ENCODE results near the gene LIMK2. TPM values are rescaled to one million over a fixed set of nuclear protein-coding genes. Genes with fewer than 3 reads are reported as not detected.

LIMK2 gene
- total and polyA plus RNA-seq, 10 of the 15 experiments (the other 5 are each of a cell fraction or from before 2014, with no cell fraction given): 2.9 to 40.4 (median 26.7) TPM

DNA sequence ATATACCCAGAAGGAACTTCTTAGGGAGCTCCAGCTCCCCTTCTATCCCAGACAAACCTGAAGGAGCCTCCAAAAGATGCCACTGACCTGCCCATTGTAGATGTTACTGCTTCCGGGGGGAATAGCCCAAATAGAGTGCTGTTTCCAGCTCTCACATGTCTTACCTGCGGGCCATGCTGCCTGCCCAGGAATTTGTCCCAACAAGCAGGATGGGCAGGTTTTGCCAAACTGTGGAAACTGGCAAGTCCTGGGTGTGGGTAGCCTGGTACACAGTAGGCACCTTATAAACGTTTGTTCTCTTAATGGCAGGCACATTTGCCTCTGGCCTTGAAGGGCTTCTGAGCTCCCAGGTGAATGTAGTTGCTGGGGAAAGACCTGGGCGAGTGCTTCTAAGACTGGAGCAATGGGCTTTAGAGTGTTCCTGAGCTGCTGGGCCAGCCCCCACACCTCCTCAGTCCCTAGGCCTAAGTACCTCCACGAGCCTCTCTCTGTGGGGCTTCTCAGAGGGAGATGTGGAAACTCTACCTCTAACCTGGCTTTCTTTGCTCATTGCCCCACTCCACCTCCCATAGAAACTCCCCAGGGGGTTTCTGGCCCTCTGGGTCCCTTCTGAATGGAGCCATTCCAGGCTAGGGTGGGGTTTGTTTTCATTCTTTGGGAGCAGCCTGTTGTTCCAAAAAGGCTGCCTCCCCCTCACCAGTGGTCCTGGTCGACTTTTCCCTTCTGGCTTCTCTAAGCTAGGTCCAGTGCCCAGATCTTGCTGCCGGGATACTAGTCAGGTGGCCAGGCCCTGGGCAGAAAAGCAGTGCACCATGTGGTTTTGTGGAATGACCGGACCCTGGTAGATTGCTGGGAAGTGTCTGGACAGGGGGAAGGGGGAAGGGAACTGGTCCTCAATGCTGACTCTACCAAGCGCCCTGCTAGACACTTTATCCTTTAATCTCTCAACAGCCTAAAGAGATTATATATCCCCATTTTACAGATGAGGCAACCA is 37.2 kb downstream of the LIMK2 start (continued):
- no peak for TF ChIP-seq CUX1 (IDR thresholded peaks at IDR 0.05; ENCODE audit: insufficient replicate concordance, low read depth, low read length)
- no peak for TF ChIP-seq POU2F2 (IDR thresholded peaks at IDR 0.05; ENCODE audit: borderline replicate concordance, low read depth, low read length)
- no peak for TF ChIP-seq MAX (IDR thresholded peaks at IDR 0.05; ENCODE audit: low read depth, low read length)
- TF ChIP-seq TAF1 (IDR thresholded peaks at IDR 0.05; ENCODE audit: borderline replicate concordance, low read depth, low read length): no peak
- TF ChIP-seq CREM (IDR thresholded peaks at IDR 0.05; ENCODE audit: low read depth): no peak
- no peak for TF ChIP-seq POLR2AphosphoS5 (IDR thresholded peaks at IDR 0.05; ENCODE audit: low read length)
- TF ChIP-seq HDAC2 (IDR thresholded peaks at IDR 0.05): no peak

Measured in GM12878 (cell line).